C4-2B (cell line): ENCODE results near the gene EHD1.

Experiments
- ZFX ChIP-seq: fragments of 450-650 bp; IDR thresholded peaks from 2 replicates; pipeline ENCODE4 v1.6.1; 2017
- TF ChIP-seq, protein P1 (sequence below): fragments of 450-650 bp; conservative IDR thresholded peaks from 2 replicates; pipeline ENCODE4 v1.5.1; 2017; ENCODE audit warnings: mild to moderate bottlenecking

DNA sequence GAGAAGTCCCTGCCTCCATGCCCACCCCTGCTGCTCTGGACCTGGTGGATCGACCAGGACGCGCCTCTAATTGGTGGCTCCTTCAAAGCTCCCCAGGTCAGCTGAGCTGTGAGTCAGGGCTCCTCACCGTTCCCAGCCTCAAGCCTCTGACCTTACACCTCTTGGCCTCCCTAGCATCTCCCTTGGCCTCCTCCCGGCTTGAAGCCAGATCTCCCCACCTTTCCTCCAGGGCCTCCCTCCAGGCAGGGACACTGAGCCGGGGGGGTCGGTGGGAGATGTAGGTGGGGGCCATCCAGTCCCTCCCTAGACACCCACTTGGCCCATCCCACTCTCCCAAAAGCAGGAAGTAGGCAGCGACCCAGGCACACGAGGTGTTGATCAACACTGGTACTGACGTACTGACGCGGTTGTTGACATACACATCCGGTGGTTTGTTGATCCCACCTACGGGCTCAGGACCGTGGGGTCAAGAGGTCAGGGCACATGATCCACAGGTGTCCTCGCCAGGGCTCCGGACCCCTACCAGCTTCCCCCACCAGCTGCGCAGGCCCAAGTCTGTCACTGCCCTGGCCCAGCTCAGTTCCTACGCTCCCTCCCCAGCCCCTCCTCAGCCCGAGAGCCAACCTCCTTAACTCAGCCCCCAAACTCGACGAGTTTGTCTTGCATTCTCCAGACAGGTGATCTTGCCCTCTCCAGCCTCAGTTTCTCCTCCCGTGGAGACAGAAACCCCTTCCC, 37.8 kb upstream of the EHD1 start:
- TF ChIP-seq, protein P1, sequence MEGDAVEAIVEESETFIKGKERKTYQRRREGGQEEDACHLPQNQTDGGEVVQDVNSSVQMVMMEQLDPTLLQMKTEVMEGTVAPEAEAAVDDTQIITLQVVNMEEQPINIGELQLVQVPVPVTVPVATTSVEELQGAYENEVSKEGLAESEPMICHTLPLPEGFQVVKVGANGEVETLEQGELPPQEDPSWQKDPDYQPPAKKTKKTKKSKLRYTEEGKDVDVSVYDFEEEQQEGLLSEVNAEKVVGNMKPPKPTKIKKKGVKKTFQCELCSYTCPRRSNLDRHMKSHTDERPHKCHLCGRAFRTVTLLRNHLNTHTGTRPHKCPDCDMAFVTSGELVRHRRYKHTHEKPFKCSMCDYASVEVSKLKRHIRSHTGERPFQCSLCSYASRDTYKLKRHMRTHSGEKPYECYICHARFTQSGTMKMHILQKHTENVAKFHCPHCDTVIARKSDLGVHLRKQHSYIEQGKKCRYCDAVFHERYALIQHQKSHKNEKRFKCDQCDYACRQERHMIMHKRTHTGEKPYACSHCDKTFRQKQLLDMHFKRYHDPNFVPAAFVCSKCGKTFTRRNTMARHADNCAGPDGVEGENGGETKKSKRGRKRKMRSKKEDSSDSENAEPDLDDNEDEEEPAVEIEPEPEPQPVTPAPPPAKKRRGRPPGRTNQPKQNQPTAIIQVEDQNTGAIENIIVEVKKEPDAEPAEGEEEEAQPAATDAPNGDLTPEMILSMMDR: no peak
- no peak for TF ChIP-seq ZFX
